K562 (cell line): Measurements from ENCODE around the gene NKAIN4. TPM values are rescaled to one million over a fixed set of nuclear protein-coding genes. Genes with fewer than 3 reads are reported as not detected.

Experiments used
- ATAC-seq: fragments of 200-7000 bp; cut with Tn5 transposase; 3 replicates; pipeline ENCODE4 v1.9.1; 2020; ENCODE audit warnings: moderate library complexity
- BruUV-seq: library from RNA; stranded (reverse); fragments of 400-500 nt; replicated peaks from 2 replicates; lab custom pipeline; 2021; lab: Mats Ljungman, UMichigan
- CTCF ChIA-PET: fragments of 300-600 bp; formaldehyde crosslinking; extraction: SDS; loops from one replicate; lab custom pipeline; 2021; ENCODE audit warnings: low intra/inter-chr PET ratio; lab: Yijun Ruan, JAX
- POLR2A ChIA-PET: fragments of 300-600, 350-650 bp; sonication (Branson Sonifier 250); formaldehyde crosslinking; extraction: SDS; loops from one replicate; lab custom pipeline; 2021; ENCODE audit warnings: antibody characterized with exemption, inconsistent platforms; lab: Yijun Ruan, JAX
- DNase-seq, 4 experiments: peaks; one replicate each; pipeline versions ENCODE4 v3.0.0 to v3.0.0-alpha.2; 2011 to 2018; ENCODE audit warnings: low spot score in 3 of 4, mixed read lengths in 3 of 4; ENCODE audit errors: extremely low read depth in 1 of 4
- FAIRE-seq: peaks from 2 replicates; lab custom pipeline; 2011; peaks lifted over from hg19 to GRCh38; lab: Jason Lieb, UNC
- H2AFZ ChIP-seq: 2 replicates; pipeline ENCODE4 v1.6.0; 2011; ENCODE audit warnings: low read depth, low read length, control low read depth, inconsistent platforms
- H3K27ac ChIP-seq: fragments of 200-600 bp; 3 replicates; pipeline ENCODE4 v1.8.0; 2011; ENCODE audit warnings: low read depth, mild to moderate bottlenecking, control low read depth, inconsistent platforms, low read length, moderate library complexity, mixed read lengths; ENCODE audit errors: extremely low read depth
- H3K27me3 ChIP-seq, 2 experiments: fragments of 300-600 bp in 1 of 2; 2 replicates in 1 of 2; 3 replicates in 1 of 2; pipeline versions ENCODE4 v1.6.0 to v1.8.0; 2011; ENCODE audit warnings: inconsistent platforms in 2 of 2, low read length in 2 of 2, mild to moderate bottlenecking in 1 of 2, mixed read lengths in 1 of 2, moderate library complexity in 1 of 2; ENCODE audit not compliant: control insufficient read depth in 2 of 2, insufficient read depth in 2 of 2
- H3K36me3 ChIP-seq: fragments of 300-600 bp; 3 replicates; pipeline ENCODE4 v1.8.0; 2011; ENCODE audit warnings: mild to moderate bottlenecking, low read length, inconsistent platforms; ENCODE audit not compliant: control insufficient read depth, insufficient read depth
- H3K4me1 ChIP-seq, 2 experiments: fragments of 200-600 bp in 1 of 2; replicated peaks in 1 of 2; 2 replicates in 1 of 2; 3 replicates in 1 of 2; pipeline versions ENCODE4 v1.5.1 to v1.8.0; 2011; ENCODE audit warnings: inconsistent platforms in 2 of 2, low read length in 2 of 2, mild to moderate bottlenecking in 1 of 2, mixed read lengths in 1 of 2, moderate library complexity in 1 of 2; ENCODE audit not compliant: control insufficient read depth in 2 of 2, insufficient read depth in 2 of 2
- H3K4me2 ChIP-seq: 2 replicates; pipeline ENCODE4 v1.6.1; 2011; ENCODE audit warnings: low read length, control low read depth, inconsistent platforms, mixed read lengths; ENCODE audit not compliant: insufficient read depth
- H3K4me3 ChIP-seq: fragments of 200-600 bp; sonication (generic), shearing (Covaris generic); 2 replicates; pipeline ENCODE4 v1.5.1; 2016; ENCODE audit warnings: control low read depth, inconsistent platforms
- H3K79me2 ChIP-seq: fragments of 200-600 bp; 3 replicates; pipeline ENCODE4 v1.8.0; 2011; ENCODE audit warnings: low read length, inconsistent platforms; ENCODE audit not compliant: control insufficient read depth, insufficient read depth
- H3K9ac ChIP-seq, 2 experiments: 2 replicates each; pipeline versions ENCODE4 v1.6.0 to v1.6.1; 2011; ENCODE audit warnings: low read depth in 2 of 2, low read length in 2 of 2, control low read depth in 1 of 2, inconsistent platforms in 1 of 2, mild to moderate bottlenecking in 1 of 2, mixed read lengths in 1 of 2; ENCODE audit not compliant: insufficient read depth in 1 of 2
- H3K9me1 ChIP-seq: one replicate; pipeline ENCODE4 v1.6.0; 2011; ENCODE audit warnings: inconsistent platforms, mild to moderate bottlenecking, low read length, moderate library complexity; ENCODE audit not compliant: control insufficient read depth, insufficient read depth
- H3K9me3 ChIP-seq: replicated peaks from 2 replicates; pipeline ENCODE4 v1.5.1; 2011; ENCODE audit warnings: low read depth, low read length, inconsistent platforms; ENCODE audit not compliant: control insufficient read depth, insufficient read depth
- H4K20me1 ChIP-seq: replicated peaks from 2 replicates; pipeline ENCODE4 v1.6.1; 2011; ENCODE audit warnings: low read length, inconsistent platforms, mixed read lengths; ENCODE audit not compliant: control insufficient read depth, insufficient read depth
- BDP1 ChIP-seq: IDR thresholded peaks from 3 replicates; pipeline ENCODE4 v1.6.1; 2011; ENCODE audit not compliant: insufficient read length, insufficient read depth
- POU5F1 ChIP-seq: fragments of 150-350 bp; IDR thresholded peaks from 2 replicates; pipeline ENCODE4 v1.6.1; 2014; ENCODE audit warnings: borderline replicate concordance, low read length, low read depth, mild to moderate bottlenecking; ENCODE audit not compliant: partially characterized antibody
- ZNF57 ChIP-seq: fragments of 450-650 bp; formaldehyde crosslinking; IDR thresholded peaks from 2 replicates; pipeline ENCODE4 v1.4.0; 2020; ENCODE audit warnings: mild to moderate bottlenecking, moderate library complexity
- WGBS: fragments of 100-300 bp; shearing (Covaris generic); methylation state at CpG from one replicate; pipeline ENCODE4 v1.1.6; 2016; ENCODE audit warnings: low coverage, mixed read lengths; ENCODE audit not compliant: insufficient coverage; ENCODE audit errors: missing lambda C conversion rate; 5-methylcytosine and 5-hydroxymethylcytosine counted together
- in situ Hi-C: fragments of 300-500 bp; cut with MboI; formaldehyde crosslinking; loops from 4 replicates; pipeline ENCODE4 v1.15.0; 2018; ENCODE audit warnings: inconsistent platforms, mixed read lengths
- intact Hi-C: fragments of 100-400 bp; cut with micrococcal nuclease; formaldehyde crosslinking; loops from 2 replicates; pipeline ENCODE4 v1.14.2; 2022
- polyA plus RNA-seq, 8 experiments: library from polyadenylated mRNA; depleted of rRNA in 4 of 8; stranded (reverse) in 5 of 8; unstranded in 3 of 8; fragments of >200 nt; fragmentation: Nextera tagmentation in 2 of 8; fragmentation: Illumina TruSeq in 1 of 8; extraction: Ambion mirVana in 2 of 8; extraction: Trizol in 1 of 8; gene quantifications; 2 replicates each; pipeline versions ENCODE4 v1.2.1 to v1.2.3, GENCODE V29; 2011 to 2014; ENCODE audit warnings: inconsistent platforms in 1 of 8, missing spikeins in 1 of 8
- total RNA-seq, 7 experiments: library from RNA; depleted of rRNA in 6 of 7; stranded (reverse); fragments of >200 nt in 6 of 7; fragmentation: Illumina TruSeq in 2 of 7; extraction: Trizol in 2 of 7; gene quantifications; 2 replicates each; pipeline versions ENCODE4 v1.2.1 to v1.2.3, GENCODE V29; 2011 to 2021; ENCODE audit warnings: low replicate concordance in 1 of 7
- TF ChIP-seq, protein P1 (sequence below): fragments of 450-650 bp; IDR thresholded peaks from 2 replicates; pipeline ENCODE4 v1.6.1; 2017; ENCODE audit warnings: mild to moderate bottlenecking, moderate library complexity

Gene NKAIN4
- total and polyA plus RNA-seq, 9 of the 15 experiments (the other 6 are each of a cell fraction or from before 2014, with no cell fraction given), result not detected

- Histone ChIP-seq H3K27me3 (peaks cover 5 to 45% of the 10 kb centered on the region in 2 experiments), H3K9me1 (no peaks in the 10 kb centered on the region), H3K9me3 (no peaks in the 10 kb centered on the region)
- no peak for TF ChIP-seq ZNF57
- no peak for TF ChIP-seq BDP1
- TF ChIP-seq POU5F1, result no peak
- TF ChIP-seq, protein P1, sequence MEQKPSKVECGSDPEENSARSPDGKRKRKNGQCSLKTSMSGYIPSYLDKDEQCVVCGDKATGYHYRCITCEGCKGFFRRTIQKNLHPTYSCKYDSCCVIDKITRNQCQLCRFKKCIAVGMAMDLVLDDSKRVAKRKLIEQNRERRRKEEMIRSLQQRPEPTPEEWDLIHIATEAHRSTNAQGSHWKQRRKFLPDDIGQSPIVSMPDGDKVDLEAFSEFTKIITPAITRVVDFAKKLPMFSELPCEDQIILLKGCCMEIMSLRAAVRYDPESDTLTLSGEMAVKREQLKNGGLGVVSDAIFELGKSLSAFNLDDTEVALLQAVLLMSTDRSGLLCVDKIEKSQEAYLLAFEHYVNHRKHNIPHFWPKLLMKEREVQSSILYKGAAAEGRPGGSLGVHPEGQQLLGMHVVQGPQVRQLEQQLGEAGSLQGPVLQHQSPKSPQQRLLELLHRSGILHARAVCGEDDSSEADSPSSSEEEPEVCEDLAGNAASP, result no peak
- TF ChIP-seq, all 486 proteins: peak for 0
- ATAC-seq (no peak), DNase-seq (no peak), FAIRE-seq (no peak)
- H3K4me3 ChIP-seq, result no peak overlapping the region
- no peak overlapping the region for H3K4me2 ChIP-seq
- CTCF ChIA-PET, result no interaction called here
- no TSS peak for BruUV-seq
- in situ Hi-C loops, result no loop called here
- 10% methylated on average over 6 of the region's 6 CpGs for WGBS
- no peaks in the 10 kb centered on the region for H4K20me1 ChIP-seq
- peaks cover 0 to 21% of the 10 kb centered on the region in 2 experiments; a peak in 2 of 5 replicates for H3K4me1 ChIP-seq
- H3K36me3 ChIP-seq, result no peaks in the 10 kb centered on the region
- POLR2A ChIA-PET, result interaction anchor here (0.6 to 1.4 kb wide), 5 partner anchors 8 to 236 kb away, joined by 3 to 5 read pairs (median 3); partner anchors contain the start of gene ARFGAP1
- H2AFZ ChIP-seq, result no peak overlapping the region
- intact Hi-C loops, result loop anchor here (5.0 kb wide), 1 partner anchor 158 kb away; no protein-coding TSS in a partner anchor
- H3K79me2 ChIP-seq, result no peaks in the 10 kb centered on the region
- no peak overlapping the region for H3K27ac ChIP-seq
- peak overlapping the region in 1 of 2 experiments; percentile 8; a peak in 1 of 4 replicates for H3K9ac ChIP-seq
Observed at GRCh38 chr20:63223826-63224207, 30.4 kb downstream of the NKAIN4 start.
